Left renal pelvis (tissue), 4 donors: ENCODE results near the gene METAP1. TPM values are rescaled to one million over a fixed set of nuclear protein-coding genes. Genes with fewer than 3 reads are reported as not detected.
"Not testable (repeated sequence)": the region's sequence is repeated elsewhere in the genome, so short reads cannot be mapped to it uniquely, and the experiment has no call there.

ENCODE experiments used
- DNase-seq, 4 donors: peaks; one replicate each; pipeline ENCODE4 v3.0.0-alpha.2; 2013; ENCODE audit warnings: low read depth in 4 of 4, low spot score in 3 of 4
- polyA plus RNA-seq, 4 donors: library from polyadenylated mRNA; unstranded; fragments of 120-200 nt; gene quantifications; one replicate each; pipeline ENCODE4 v1.2.1, GENCODE V29; 2013; ENCODE audit not compliant: insufficient read length in 4 of 4

The METAP1 gene
- polyA plus RNA-seq, 4 donors: 36.5 to 81.6 (median 76.0) TPM

DNA sequence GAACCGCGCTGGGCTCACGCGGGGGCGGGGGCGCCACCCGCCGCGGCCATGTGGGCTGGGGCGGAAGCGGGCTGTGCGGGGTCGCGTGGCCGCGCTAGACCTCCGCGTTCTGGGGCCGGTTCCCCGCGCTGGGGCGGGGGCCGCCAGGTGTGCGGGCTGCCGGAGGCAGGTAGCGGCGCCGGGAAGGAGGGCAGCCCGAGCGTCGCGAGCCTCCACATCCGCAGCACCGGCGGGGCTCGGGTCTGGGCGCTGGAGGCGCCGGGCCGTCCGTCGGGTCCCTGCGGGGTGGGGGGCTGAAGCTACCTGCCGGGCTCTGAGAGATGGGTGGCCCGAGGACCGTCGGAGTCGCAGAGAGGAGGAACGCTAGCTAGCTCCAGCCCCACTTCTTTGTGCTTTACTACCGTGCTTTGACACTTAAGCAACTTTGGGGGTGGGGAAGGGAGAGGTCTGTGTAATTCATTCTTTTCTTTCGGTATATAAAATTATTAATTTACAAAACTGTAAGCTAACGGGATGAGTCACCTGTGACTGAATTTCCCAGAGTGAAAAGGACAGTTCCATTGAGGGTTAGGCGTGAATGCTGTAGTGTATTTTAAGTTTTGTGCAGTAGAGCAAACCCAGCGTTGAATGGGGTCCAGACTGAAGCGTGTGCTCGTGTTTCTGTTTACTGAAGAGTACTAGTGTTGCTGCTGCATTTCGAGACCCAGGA lies 689 bp downstream of the METAP1 start:
- peak in 2 of 4 donors; percentile 10 to 12 for DNase-seq

DNA sequence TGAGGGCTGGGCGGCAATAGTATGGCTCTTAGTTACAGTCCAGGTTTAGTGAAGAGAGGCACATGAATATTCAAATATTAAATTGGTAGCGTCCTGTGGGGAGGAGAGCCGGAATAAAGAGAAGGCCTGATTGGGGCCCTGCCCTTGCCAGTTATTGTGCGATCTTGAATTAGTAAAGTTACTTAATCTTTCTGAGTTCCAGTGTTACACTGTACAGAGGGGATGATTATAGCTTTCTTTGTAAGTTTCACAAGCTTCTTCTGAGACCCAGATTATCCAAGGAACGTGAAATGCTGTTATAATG lies 1.2 kb downstream of the METAP1 start:
- no peak for DNase-seq

DNA sequence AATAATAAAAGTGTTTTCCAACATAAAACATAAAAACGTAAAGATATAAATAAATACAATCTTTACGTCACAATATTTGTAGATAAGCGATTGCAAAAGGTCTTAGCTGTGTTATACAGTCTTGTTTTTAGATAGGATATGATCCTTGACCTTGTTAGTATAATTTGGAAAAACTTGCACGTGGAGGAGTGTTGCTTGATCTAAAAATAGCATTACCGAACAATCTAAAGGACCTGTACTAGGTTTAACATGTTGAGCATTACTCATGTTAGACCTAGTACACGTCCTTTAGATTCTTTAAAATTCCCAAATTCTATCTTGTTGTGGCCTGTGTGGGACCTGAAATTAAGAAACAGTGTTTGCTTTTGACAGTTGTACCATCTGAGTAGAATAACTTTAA lies 1.6 kb downstream of the METAP1 start:
- no peak for DNase-seq

DNA sequence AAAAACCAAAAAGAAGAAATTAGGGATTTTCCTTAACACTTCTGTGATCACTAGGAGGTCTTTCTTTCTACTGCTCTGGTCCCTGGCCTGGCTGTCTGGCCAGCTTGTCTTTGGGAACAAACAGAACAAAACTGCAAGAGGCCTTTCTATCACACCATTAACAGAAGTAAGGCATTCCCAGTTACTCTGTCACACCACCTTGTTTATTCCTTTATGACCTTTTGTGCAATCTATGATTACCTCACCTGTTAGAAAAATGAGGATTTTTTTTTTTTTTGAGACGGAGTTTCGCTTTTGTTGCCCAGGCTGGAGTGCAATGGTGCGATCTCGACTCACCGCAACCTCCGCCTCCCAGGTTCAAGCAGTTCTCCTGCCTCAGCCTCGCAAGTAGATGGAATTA lies 3.0 kb downstream of the METAP1 start:
- DNase-seq: no peak

DNA sequence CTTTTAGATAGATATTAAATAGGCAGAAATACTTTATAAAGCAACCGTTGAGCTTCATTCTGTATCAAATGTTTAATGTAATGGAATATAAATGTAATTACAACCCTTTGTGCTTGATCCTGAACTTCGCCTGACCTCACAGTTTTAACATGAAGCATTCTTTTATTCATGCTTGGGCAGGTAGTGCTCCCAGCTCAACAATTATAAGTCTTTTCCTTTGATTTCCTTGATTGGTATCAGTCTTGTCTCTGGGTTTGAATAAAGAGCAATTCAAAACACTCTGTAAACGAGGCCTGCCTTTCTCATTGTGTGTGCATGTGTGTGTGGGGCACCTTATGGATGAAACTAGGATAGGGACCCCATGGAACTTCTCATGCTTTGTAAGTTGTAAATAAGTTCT lies 6.8 kb downstream of the METAP1 start:
- DNase-seq: no peak

DNA sequence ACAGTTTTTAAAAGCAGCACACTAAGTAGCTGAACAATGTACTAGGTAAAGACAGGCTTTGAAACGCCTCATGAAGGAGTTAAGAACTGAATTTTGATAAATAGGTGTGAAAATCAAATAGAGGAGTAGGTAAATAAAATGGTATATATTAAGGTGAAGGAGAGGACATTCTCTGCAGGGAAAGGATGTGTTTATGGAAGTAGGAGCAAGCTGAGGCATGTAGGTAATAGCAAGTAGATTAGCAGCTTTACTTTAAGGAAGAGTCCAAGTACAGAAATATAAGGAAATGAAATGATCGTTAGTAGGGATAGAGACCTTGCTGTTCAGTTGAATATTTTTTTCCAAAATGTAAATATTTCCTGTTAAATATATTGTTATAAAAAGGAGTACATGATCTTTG lies 12.5 kb downstream of the METAP1 start:
- no peak for DNase-seq

DNA sequence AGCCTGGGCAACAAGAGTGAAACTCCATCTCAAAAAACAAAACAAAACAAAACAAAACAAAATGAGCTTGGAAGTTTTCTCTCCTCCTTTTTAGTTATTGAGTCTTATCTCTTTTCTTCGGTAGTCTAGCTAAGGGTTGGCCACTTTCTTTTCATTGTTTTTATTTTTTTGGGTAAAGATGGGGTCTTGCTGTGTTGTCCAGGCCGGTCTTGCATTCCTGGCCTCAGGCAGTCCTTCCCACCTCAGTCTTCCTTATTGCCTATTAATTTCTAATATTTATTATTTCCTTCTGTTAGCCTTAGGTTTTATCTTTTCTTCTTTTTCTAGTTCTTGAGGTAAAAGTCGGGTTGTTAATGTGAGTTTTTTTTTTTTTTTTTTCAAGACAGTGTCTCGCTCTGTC lies 16.4 kb downstream of the METAP1 start:
- DNase-seq: no peak

DNA sequence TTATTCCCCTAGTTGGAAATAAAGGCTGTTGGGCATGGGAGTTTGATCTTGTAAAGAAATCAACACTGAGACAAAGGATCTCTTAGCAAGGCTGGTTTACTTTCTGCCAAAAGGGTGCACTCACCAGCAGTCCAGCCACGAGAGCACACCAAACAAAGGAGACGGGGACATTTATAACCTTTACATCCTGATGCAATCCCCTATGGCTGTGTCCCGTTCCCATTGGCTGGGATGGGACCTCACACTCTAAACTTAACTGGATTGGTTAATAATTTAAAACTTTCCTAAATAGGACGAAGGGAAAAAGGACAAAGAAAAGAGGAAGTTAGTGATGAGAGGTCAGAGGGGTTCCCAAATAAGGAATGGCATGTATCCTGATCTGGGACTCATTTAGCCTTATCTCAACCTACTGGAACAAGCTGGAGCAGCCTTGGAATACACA lies 17.9 kb downstream of the METAP1 start:
- no peak for DNase-seq

DNA sequence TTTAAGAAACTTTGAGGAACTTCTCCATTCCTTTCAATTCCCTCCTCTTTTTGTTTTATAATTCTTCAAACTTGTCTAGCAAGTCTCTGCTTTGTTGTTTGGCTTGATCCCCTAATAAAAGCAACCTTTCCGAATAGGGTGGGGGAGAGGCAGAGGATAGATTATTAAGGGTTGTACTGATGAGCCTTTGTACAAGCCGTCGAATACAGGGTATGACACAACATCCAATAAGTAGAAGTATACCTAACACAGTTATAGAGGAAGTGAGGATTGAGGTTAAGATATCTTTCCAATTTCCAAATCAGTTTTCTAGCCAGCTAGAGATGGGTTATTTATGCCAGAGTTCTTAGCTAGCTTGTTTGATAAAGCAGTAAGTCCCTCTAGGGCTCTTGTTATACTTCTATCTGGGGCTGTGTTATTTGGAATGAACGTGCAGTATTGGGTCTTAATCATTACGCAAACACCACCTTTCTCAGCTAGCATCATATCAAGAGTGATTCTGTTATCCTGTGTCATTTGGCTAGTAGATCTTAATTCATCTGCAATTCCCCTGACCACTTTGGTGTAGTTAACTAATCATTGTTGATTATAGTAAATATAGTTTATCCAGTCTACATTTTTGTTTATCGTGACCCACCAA lies 18.5 kb downstream of the METAP1 start:
- DNase-seq: no peak

DNA sequence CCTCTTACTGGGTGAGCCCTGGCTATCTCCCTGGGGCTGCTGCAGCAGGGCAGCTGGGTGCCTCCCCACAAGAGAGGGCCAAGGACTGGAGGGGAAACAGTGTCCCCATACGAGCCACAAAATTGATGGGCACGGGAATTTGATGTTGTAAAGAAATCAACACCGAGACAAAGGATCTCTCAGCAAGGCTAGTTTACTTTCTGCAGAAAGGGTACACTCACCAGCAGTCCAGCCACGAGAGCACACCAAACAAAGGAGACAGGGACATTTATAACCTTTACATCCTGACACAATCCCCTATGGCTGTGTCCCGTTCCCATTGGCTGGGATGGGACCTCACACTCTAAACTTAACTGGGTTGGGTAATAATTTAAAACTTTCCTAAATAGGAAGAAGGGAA lies 25.9 kb downstream of the METAP1 start:
- no peak for DNase-seq

DNA sequence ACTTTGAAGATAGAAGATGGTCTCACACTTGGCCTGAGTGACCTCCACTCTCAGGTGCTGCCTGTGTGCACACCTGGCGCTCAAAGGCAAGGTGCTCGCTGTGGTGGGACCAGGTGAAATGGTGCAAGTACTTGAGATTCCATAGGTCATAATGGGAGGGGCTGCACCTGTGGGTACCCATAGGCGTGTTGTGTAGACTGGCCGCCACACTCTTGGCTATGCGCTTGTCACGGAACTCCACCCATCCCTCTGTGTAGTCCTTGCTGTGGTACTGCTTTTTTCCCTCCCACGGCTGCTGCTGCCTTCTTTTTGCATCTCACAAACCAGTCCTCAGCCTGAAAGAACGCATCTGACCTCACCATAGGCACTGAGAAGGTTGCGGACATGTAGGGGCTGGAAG lies 27.0 kb downstream of the METAP1 start:
- no peak for DNase-seq

DNA sequence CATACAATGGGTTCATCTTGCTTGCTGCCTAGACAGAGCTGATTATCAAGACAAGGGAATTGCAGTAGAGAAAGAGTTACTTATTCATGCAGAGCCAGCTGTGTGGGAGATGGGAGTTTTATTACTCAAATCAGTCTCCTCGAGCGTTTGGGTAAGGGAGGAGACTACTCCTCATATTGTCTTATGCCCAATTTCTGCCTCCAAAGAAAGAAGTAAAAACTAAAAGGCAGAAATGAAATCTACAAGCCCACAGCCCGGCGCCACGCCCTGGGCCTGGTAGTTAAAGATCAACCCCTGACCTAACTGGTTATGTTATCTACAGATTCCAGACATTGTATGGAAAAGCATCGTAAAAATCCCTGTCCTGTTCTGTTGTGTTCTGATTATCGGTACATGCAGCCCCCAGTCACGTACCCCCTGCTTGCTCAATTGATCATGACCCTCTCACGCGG lies 28.3 kb downstream of the METAP1 start:
- not testable (repeated sequence) for DNase-seq

DNA sequence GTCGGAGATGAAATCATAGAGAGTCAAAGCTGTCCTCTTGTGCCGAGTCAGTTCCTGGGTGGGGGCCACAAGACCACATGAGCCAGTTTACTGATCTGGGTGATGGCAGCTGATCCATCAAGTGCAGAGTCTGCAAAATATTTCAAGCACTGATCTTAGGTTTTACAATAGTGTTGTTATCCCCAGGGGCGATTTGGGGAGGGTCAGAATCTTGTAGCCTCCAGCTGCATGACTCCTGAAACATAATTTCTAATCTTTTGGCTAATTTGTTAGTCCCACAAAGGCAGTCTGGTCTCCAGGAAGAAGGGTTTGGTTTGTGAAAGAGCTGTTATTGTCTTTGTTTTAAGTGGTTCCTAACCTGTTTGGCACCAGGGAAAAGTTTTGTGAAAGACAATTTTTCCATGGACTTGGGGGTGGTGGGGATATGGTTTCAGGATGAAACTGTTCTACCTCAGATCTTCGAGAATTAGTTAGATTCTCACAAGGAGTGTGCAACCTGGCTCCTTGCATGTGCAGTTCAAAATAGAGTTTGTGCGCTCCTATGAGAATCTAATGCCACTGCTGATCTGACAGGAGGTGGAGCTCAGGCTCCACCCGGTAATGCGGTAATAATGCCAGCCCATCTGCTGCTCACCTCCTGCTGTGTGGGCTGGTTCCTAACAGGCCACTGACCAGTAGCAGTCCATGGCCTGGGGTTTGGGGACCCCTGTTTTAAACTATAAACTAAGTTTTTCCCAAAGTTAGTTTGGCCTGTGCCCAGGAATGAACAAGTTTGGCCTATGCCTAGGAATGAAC lies 29.2 kb downstream of the METAP1 start:
- no peak for DNase-seq

DNA sequence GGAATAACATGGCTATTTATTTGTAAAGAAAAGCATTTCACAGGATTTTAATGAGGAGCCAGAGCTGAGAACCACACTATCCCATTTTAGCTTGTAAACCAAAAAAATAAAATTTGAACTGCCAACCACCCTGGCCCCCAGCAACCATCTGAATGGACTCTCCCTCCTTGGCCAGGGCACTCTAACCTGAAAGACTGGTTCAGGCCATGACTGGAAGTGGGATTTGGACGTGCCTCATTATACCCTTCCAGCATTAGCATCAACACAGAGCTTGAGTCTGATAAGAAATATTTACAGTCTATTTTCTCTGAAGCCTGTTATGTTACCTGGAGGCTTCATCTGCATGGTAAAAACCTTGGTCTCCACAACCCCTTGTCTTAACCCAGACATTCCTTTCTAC lies 30.0 kb downstream of the METAP1 start:
- DNase-seq: no peak

DNA sequence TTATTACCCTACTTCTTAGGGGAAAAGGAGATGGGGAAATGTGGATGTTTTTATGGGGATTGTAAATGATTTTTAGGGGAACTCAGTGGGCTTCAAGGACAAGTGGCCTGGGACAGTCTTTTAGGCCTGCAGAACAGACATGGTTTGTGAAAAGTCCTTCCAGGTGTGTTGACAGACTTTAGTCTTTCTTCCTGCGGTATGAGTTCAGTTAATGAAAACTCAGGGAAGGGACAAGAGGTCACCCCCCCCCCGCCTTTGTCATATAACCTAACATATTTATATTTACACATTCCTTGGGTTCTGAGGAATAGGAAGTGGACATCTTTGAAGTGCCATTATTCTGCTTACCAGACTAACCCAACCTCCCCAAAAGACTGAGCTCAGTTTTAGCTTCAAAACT lies 31.8 kb downstream of the METAP1 start:
- DNase-seq: no peak

DNA sequence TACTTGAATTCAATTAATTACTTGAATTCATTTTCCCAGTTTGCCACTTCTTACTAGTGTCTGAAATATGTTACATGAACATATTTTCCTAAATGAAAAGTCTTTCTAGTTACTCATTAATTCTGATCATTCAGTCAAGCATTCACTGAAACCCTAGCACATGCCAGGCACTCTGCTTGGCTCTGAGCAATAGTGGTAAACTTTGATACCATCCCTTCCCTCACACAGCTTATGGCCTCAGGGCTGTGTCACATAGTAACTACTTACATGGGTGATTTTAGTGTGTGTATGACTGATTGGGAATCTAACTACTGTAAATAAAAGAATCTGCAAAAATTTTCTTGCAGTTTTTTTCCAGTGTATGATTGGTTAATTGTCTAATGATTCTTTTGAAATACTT lies 32.7 kb downstream of the METAP1 start:
- no peak for DNase-seq

DNA sequence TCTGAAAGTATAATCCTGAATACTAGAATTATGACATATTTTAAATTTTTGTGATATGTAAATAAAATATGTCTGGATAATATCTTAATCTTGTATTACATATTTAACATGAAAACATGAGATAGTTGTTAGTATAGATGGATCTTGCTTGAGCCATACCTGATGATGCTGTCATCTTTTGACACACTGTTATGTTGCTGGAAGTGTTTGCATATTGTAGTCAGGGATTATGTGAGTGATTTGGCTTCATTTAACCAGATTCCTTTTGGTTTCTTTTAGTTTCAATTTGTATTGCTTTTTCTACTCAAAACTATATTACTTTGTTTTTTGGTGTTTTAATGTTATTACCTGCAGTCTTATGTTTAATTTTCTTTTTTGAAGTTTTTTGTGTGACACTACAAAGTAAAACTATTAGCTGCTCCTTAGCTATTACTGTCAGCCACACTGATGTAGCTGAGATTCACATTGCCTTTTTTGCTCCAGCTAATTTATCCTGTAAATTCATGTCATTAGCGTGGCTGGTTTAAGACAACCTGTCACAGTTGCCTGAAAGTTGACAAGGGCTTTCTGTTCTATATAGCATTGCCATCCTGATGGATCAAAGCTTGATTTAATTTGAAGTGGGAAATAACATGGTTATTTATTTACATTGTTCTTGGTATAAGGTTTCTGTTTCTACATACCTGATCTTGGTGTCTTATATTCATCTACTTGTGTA lies 33.7 kb downstream of the METAP1 start:
- DNase-seq: no peak

DNA sequence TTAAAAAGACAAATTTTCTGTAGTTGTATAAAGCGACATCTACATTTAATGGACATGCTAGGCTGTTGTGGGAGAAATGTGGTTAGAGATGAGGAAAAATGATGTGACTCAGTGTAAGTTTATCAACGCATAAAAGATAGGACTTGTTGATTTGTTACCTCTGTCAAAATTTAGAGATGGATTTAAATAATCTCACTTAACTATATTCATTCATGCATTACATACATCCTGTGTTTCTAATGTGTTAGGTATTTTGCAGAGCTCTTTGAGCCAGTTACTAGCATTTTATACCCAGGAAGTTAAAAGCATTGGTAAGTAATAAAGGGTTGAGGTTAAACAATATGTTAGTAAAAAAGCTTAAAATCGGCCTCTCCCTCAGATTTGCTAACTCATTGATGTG lies 34.3 kb downstream of the METAP1 start:
- no peak for DNase-seq

DNA sequence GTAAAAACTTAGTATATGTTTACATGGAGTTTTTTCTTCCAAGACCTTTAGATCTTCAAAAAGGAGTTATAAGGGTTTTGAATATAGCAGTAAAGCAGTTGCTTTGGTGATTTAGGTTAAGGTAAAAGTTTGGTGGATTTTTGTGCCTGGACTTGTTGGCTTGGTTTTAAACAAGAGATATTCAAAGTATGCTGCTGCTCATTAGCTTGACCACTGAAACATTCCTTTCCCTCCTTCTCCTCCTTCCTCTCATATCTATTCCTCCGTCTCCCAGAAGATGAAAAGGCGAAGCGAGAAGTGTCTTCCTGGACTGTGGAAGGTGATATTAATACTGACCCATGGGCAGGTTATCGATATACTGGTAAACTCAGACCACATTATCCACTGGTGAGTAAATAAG lies 38.4 kb downstream of the METAP1 start:
- no peak for DNase-seq

DNA sequence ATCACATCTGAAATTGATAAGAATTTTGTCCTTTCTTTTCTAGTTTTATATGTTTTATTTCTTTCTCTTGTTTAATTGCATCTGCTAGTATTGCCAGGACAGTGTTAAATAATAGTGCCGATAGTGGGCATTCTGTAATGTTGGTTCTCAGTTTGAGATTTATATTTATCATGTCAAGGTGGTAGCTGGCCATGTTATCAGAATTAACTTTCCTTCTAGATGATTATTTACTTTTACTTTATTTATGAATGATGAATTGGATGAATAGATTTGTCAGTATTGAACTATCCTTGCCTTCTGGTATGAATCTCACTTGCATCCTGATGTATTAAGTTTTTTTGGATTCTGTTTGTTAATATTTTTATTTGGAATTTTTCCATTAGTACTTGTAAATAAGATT lies 42.7 kb downstream of the METAP1 start:
- no peak for DNase-seq

DNA sequence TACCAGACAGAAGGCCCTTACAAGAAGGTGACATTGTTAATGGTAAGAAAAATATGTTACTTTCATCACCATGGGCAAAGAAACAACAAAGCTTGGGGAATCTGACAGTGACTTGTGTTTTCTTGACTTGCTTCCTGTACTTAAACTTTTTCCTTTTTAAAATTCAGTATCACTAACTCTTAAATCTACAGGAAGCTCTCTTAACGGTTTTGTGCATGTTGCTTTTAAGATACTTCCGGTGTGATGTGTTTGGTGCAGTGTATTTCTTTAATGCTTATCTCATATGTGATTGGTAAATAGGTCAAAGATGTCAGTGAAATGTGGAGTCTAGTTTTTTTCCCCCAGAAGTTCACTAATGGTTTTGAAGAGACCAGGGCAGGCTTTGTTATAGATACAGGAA lies 47.8 kb downstream of the METAP1 start:
- DNase-seq: no peak
